Tibial nerve (tissue), 4 donors: ENCODE data around the gene QTRT2. TPM values are rescaled to one million over a fixed set of nuclear protein-coding genes. Genes with fewer than 3 reads are reported as not detected.

Experiments used
- DNase-seq, 2 donors: peaks; one replicate each; pipeline ENCODE4 v3.0.0-alpha.2; 2019; ENCODE audit warnings: low spot score in 2 of 2
- H3K27ac ChIP-seq, 4 donors: fragments of 200-600 bp; sonication (generic) in 3 of 4; one replicate each; pipeline ENCODE4 v1.5.1; 2017 to 2019; ENCODE audit warnings: mild to moderate bottlenecking in 1 of 4
- H3K27me3 ChIP-seq, 2 donors: fragments of 200-600 bp; sonication (generic) in 1 of 2; one replicate each; pipeline versions ENCODE4 v1.5.1 to v1.6.0; 2017 to 2019
- H3K36me3 ChIP-seq, 3 donors: fragments of 200-600 bp; sonication (generic); one replicate each; pipeline ENCODE4 v1.5.1; 2018 to 2019
- H3K4me1 ChIP-seq, 4 donors: fragments of 200-600 bp; sonication (generic) in 3 of 4; one replicate each; pipeline ENCODE4 v1.5.1; 2017 to 2019
- H3K4me3 ChIP-seq, 4 donors: fragments of 200-600 bp; sonication (generic) in 3 of 4; one replicate each; pipeline ENCODE4 v1.5.1; 2017 to 2019; ENCODE audit warnings: mild to moderate bottlenecking in 1 of 4, moderate library complexity in 1 of 4
- H3K9me3 ChIP-seq, 4 donors: fragments of 200-600 bp; sonication (generic) in 3 of 4; one replicate each; pipeline ENCODE4 v1.5.1; 2017 to 2019
- CTCF ChIP-seq, 5 experiments: fragments of 200-600 bp in 3 of 5; fragments of 450-650 bp in 2 of 5; sonication (generic) in 3 of 5; IDR thresholded peaks; one replicate each; pipeline ENCODE4 v1.5.1; 2016 to 2019; ENCODE audit warnings: antibody characterized with exemption in 5 of 5, mild to moderate bottlenecking in 3 of 5, moderate library complexity in 2 of 5
- EP300 ChIP-seq, 2 donors: sonication (generic); formaldehyde crosslinking; IDR thresholded peaks; one replicate each; pipeline ENCODE4 v1.6.1; 2017; ENCODE audit warnings: antibody characterized with exemption in 2 of 2, mild to moderate bottlenecking in 1 of 2
- POLR2A ChIP-seq, 2 donors: fragments of 450-650 bp; IDR thresholded peaks; one replicate each; pipeline ENCODE4 v1.6.1; 2017; ENCODE audit warnings: antibody characterized with exemption in 2 of 2, mild to moderate bottlenecking in 2 of 2, moderate library complexity in 2 of 2
- WGBS, 2 donors: methylation state at CpG; one replicate each; pipeline ENCODE4 v1.1.5; 2018; 5-methylcytosine and 5-hydroxymethylcytosine counted together
- total RNA-seq, 4 donors: library from RNA; depleted of rRNA; stranded (reverse); fragments of >200 nt; gene quantifications; one replicate each; pipeline ENCODE4 v1.1.0, GENCODE V29; 2016

Gene QTRT2
- total RNA-seq, 4 donors from 2014 or later, result 10.1 to 32.2 (median 18.6) TPM

GRCh38 chr3:114076711-114077110, 20.2 kb downstream of the QTRT2 start:
- peaks cover 0 to 98% (median 4%) of the 10 kb centered on the region in 3 donors for H3K36me3 ChIP-seq
- H3K27ac ChIP-seq, result no peak overlapping the region
- no peak for DNase-seq
- no peaks in the 10 kb centered on the region for H3K9me3 ChIP-seq
- no peaks in the 10 kb centered on the region for H3K27me3 ChIP-seq
- 94 to 95% methylated on average over 6 of the region's 6 CpGs for WGBS, 2 donors
- TF ChIP-seq POLR2A (IDR thresholded peaks at IDR 0.05), result no peak
- no peaks in the 10 kb centered on the region for H3K4me1 ChIP-seq
- H3K4me3 ChIP-seq, result no peak overlapping the region

DNA sequence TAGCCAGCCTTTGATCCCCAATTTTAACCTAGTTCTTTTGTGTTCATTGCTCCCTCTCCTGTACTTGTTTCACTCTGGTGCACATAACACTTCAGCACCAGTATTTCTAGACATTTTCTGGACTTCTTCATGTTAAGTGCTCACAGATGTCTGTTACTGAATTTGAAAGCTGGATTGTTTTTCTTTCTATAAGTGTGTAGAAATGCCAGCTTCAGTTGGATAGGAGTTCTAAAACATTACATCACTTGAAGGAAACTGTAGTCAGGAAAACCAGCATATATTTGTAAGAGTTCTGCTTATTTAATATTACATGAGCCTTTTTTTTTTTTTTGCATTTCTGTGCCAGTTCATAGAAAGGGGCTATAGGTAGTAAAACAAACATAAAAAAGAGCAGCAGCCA, 21.6 kb downstream of the QTRT2 start:
- Histone ChIP-seq H3K27me3 (no peaks in the 10 kb centered on the region), H3K27ac (no peak overlapping the region), H3K4me3 (no peak overlapping the region), H3K9me3 (no peaks in the 10 kb centered on the region), H3K4me1 (no peaks in the 10 kb centered on the region), H3K36me3 (peaks cover 0 to 98% (median 0%) of the 10 kb centered on the region in 3 donors)
- TF ChIP-seq EP300 (IDR thresholded peaks at IDR 0.05), result no peak
- TF ChIP-seq POLR2A (IDR thresholded peaks at IDR 0.05), result no peak
- TF ChIP-seq CTCF (IDR thresholded peaks at IDR 0.05), result no peak
- DNase-seq, result no peak

DNA sequence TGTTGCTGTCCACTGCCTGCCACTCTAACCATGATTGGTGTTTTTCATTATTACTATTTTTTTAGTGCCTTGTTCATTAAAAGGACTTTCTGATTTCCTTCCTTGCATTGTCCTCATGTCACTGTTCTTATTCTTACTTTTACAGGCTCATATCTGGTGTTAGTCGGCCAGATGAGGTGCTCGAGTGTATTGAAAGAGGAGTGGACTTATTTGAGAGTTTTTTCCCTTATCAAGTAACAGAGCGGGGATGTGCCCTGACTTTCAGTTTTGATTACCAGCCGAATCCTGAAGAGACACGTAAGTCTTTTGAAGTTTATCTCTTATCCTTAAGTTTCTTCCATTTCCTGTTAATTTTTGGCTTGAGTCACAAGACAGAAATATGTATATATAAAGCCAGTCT, 23.2 kb downstream of the QTRT2 start:
- no peak overlapping the region for H3K27ac ChIP-seq
- no peak for DNase-seq
- no peaks in the 10 kb centered on the region for H3K27me3 ChIP-seq
- H3K9me3 ChIP-seq, result no peaks in the 10 kb centered on the region
- H3K4me1 ChIP-seq, result no peaks in the 10 kb centered on the region
- WGBS, 2 donors, result 63 to 76% methylated on average over 5 of the region's 5 CpGs
- no peak for TF ChIP-seq EP300 (IDR thresholded peaks at IDR 0.05)
- TF ChIP-seq POLR2A (IDR thresholded peaks at IDR 0.05), result no peak
- no peak for TF ChIP-seq CTCF (IDR thresholded peaks at IDR 0.05)
- peaks cover 0 to 98% (median 0%) of the 10 kb centered on the region in 3 donors for H3K36me3 ChIP-seq
- no peak overlapping the region for H3K4me3 ChIP-seq

DNA sequence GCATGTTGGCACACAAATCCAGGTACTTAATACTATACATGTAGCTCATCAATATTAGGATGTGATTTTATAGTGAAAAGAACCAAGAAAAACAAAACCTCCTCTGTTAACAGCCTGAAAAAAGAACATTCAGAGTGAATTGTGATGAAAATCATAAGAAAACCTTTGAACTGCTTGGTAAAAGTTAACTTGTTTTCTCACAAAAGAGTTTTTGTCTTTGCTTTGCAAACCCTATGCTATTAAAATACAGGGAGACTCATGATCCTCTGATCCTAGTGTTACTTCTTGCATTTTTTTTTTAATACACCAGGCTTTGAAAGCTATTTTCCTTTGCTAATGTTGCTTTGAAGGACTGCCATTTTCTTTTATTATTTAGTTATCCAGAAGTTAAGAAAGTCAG, 23.7 kb downstream of the QTRT2 start:
- no peak for TF ChIP-seq POLR2A (IDR thresholded peaks at IDR 0.05)
- TF ChIP-seq CTCF (IDR thresholded peaks at IDR 0.05), result no peak
- no peak for TF ChIP-seq EP300 (IDR thresholded peaks at IDR 0.05)
- DNase-seq, result no peak
- no peaks in the 10 kb centered on the region for H3K9me3 ChIP-seq
- no peaks in the 10 kb centered on the region for H3K27me3 ChIP-seq
- H3K27ac ChIP-seq, result no peak overlapping the region
- peaks cover 0 to 98% (median 0%) of the 10 kb centered on the region in 3 donors for H3K36me3 ChIP-seq
- H3K4me3 ChIP-seq, result no peak overlapping the region
- H3K4me1 ChIP-seq, result no peaks in the 10 kb centered on the region

GRCh38 chr3:114081037-114081436, 24.5 kb downstream of the QTRT2 start:
- Histone ChIP-seq H3K36me3 (peaks cover 0 to 98% (median 8%) of the 10 kb centered on the region in 3 donors), H3K27me3 (no peaks in the 10 kb centered on the region), H3K27ac (no peak overlapping the region), H3K9me3 (no peaks in the 10 kb centered on the region), H3K4me1 (no peaks in the 10 kb centered on the region), H3K4me3 (no peak overlapping the region)
- no peak for DNase-seq
- no peak for TF ChIP-seq POLR2A (IDR thresholded peaks at IDR 0.05)
- TF ChIP-seq CTCF (IDR thresholded peaks at IDR 0.05), result no peak
- no peak for TF ChIP-seq EP300 (IDR thresholded peaks at IDR 0.05)

- no peaks in the 10 kb centered on the region for H3K9me3 ChIP-seq
- no peaks in the 10 kb centered on the region for H3K4me1 ChIP-seq
- WGBS, 2 donors, result 93 to 96% methylated on average over 2 of the region's 2 CpGs
- DNase-seq, result no peak
- no peak overlapping the region for H3K27ac ChIP-seq
- TF ChIP-seq POLR2A (IDR thresholded peaks at IDR 0.05) (no peak), CTCF (IDR thresholded peaks at IDR 0.05) (no peak), EP300 (IDR thresholded peaks at IDR 0.05) (no peak)
- peaks cover 0 to 98% (median 13%) of the 10 kb centered on the region in 3 donors for H3K36me3 ChIP-seq
- no peaks in the 10 kb centered on the region for H3K27me3 ChIP-seq
- no peak overlapping the region for H3K4me3 ChIP-seq
These were observed 26.6 kb downstream of the QTRT2 start for GRCh38 chr3:114083112-114083511.
